ENCODE data around the gene DENND1B. TPM values are rescaled to one million over a fixed set of nuclear protein-coding genes. Genes with fewer than 3 reads are reported as not detected.
A peak's percentile ranks its signal among the peaks of the same experiment; 100 is the strongest.

Gene DENND1B, protein sequence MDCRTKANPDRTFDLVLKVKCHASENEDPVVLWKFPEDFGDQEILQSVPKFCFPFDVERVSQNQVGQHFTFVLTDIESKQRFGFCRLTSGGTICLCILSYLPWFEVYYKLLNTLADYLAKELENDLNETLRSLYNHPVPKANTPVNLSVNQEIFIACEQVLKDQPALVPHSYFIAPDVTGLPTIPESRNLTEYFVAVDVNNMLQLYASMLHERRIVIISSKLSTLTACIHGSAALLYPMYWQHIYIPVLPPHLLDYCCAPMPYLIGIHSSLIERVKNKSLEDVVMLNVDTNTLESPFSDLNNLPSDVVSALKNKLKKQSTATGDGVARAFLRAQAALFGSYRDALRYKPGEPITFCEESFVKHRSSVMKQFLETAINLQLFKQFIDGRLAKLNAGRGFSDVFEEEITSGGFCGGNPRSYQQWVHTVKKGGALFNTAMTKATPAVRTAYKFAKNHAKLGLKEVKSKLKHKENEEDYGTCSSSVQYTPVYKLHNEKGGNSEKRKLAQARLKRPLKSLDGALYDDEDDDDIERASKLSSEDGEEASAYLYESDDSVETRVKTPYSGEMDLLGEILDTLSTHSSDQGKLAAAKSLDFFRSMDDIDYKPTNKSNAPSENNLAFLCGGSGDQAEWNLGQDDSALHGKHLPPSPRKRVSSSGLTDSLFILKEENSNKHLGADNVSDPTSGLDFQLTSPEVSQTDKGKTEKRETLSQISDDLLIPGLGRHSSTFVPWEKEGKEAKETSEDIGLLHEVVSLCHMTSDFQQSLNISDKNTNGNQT
- polyA plus RNA-seq (ENCODE audit: insufficient read length in 4 of 4) = 10 to 100 TPM; 10.9 to 12.9 (median 12.5) TPM

DNA sequence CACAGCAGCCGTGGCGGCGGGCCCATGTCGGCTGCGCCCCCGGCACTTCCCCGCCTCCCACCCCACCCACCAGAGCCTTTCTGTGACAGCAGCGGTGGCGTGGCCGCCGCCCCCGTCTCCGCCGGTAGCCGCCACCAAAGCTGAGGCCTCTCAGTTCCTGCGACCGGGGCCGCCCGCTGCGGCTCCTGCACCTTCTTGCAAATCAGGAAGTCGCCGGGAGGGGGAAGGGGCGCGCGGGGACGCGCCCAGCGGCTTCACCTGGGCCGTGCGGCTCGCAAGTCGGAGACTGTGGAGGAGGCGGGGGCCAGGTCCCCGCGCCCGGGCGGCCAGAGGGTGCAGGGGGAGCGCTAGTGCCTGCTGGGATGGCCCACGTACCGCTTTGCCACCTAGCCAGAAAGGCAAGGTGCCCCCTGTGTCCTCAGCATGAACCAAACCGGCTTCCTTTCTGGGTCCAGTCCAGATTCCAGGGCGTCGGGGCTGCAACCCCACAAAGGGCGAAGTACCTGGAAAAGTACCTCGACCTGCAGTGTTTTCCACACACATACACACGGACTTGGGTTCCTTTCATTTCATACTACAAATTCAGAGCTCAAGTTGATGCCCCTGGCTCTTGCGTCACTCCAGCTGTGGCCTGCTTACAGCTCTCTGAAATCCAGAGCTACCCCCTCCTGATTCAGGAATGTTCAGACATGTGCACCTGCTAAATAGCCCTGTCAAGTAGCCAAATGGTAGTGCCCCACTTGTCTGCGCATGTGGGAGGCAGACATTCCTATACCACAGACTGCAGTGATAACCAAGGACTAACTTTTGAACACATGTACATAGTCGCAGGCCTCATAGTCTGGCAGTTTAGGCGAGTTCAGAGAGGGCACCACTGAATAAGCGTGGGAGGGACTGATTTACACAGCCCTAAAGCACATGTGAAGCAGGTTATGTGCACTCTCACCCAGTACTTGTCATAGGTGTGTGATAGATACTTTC lies at the start of gene DENND1B:
DENND1B (minus strand) TSS at position 199 of the 981 bp plus-strand sequence. CDS start 325 bp downstream, outside the sequence.
- DNase-seq (ENCODE audit: low read depth in 4 of 4, low spot score in 2 of 4) = peak in 3 of 4 donors; percentile 50 to 71 (median 59)

GRCh38 chr1:197814306-197814705 lies 39.0 kb upstream of the DENND1B start:
- no peak for DNase-seq (ENCODE audit: low read depth in 4 of 4, low spot score in 2 of 4)

DNA sequence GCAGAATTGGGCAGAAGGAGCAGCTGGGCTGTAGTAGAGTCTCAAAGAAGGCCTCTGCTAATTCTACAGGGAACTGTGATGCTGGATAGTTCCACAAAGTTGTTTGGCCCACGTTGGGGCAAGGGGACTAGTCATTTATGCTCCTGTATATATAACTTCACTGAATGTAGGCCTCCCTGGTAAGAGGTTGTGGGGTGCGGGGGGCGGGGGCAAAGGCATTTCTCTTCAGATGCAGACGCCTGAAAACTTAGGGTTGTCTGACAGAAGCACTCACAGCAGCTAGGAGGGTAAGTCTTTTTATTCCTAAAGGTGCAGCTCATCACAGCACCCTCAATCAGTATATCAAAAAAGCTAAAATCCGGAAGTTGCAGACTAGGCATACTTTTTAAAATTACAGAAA lies 38.5 kb upstream of the DENND1B start:
- DNase-seq (ENCODE audit: low read depth in 4 of 4, low spot score in 2 of 4) = no peak

DNA sequence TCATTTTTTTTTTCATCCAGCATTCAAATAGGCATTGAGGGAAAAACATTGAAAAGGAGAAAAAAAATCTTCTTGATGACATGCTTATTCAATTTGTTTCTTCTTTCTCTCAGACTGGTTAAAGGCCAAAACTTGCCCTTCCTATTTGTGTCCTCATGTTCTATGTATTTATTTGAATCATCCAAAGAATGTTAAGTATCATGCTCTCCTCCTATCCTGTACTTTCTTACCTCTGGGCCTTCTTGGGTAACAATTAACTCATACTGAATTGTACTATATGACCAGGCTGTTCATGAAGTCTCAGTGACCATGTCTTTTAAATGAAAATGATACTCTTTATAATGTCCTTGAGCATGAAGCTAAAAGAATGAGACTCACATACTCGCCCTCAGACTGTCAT lies 36.5 kb upstream of the DENND1B start:
- DNase-seq (ENCODE audit: low read depth in 4 of 4, low spot score in 2 of 4) = no peak

DNA sequence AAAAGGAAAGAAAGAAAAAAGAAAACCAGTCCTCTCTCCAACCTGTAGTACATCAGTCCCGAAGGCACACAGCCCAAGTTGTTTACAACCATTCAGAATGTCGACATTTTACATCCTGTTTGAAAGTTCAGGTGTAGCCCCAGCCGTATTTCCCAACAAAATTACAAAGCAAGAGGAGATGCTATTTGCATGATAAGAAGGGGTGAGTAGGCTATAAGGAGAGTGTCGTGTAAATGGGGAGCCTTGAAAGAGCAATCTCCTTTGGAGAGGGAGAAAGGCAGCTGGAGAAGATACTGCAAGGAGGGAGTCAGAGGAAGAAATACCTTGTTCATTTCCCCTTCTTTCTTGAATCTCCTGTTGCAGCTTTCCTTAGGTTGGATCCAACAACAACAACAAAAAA lies 35.5 kb upstream of the DENND1B start:
- no peak for DNase-seq (ENCODE audit: low read depth in 4 of 4, low spot score in 2 of 4)

GRCh38 chr1:197808880-197809279 lies 33.6 kb upstream of the DENND1B start:
- no peak for DNase-seq (ENCODE audit: low read depth in 4 of 4, low spot score in 2 of 4)

DNA sequence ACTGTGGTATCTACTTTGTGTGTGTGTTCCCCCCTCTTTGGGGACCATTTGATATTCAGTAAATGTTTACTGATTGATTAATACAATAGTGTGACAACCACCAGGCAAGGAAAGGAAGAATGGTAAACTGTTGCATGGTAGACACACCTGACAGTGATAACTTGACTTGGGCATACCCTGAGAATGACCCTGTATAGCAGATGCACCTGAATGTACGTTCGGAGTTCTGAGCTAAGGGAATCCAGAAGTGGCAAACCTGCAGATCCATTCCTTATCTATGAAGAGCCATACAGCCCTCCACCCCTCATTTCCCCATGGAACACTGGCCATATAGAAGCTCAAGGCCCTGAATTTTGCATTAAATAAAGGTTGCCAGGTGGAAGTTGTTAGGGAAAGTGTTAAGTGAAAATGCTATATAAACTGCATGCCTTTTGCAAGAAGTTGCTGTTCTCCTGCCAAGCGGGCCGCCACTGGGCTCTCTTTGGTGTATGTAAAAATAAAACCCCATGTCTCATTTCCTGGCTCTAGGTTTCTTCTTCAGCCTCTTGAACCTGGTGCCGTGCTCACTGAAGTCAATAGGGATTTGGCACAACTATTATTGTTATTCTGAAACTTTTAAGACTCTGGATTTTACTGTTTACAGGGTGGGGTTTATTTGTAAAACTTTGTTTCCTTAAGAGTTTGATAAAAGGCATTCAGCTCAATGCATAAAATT lies 32.6 kb upstream of the DENND1B start:
- DNase-seq (ENCODE audit: low read depth in 4 of 4, low spot score in 2 of 4) = no peak

- no peak for DNase-seq (ENCODE audit: low read depth in 4 of 4, low spot score in 2 of 4)
Observed at GRCh38 chr1:197807216-197807615, 31.9 kb upstream of the DENND1B start.

- DNase-seq (ENCODE audit: low read depth in 4 of 4, low spot score in 2 of 4) = no peak
Observed at GRCh38 chr1:197806718-197807117, 31.4 kb upstream of the DENND1B start.

GRCh38 chr1:197801684-197802083 lies 26.4 kb upstream of the DENND1B start:
- no peak for DNase-seq (ENCODE audit: low read depth in 4 of 4, low spot score in 2 of 4)

GRCh38 chr1:197801111-197801482 lies 25.8 kb upstream of the DENND1B start:
- DNase-seq (ENCODE audit: low read depth in 4 of 4, low spot score in 2 of 4) = no peak

- DNase-seq (ENCODE audit: low read depth in 4 of 4, low spot score in 2 of 4) = no peak
Observed at GRCh38 chr1:197800379-197801110, 25.3 kb upstream of the DENND1B start.

DNA sequence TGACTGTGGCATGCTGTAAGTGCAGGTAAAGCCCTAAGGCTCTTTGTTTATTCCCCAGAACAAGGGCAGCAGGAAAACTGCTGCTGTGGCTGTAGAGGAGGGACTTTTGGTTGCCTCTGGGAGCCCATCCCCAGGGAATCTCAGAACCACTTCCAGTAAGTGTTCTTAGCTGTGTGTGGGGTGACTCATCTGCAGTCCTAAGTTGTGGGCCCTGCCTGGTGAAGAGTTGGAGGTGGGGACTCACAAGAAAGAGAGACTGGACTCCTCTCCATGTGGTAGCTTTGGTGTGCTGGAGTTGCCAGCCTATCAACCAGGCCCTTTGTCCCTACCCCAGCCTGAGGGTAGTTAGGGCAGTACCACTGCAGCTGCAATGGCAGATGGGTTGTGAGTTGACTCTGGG lies 24.0 kb upstream of the DENND1B start:
- DNase-seq (ENCODE audit: low read depth in 4 of 4, low spot score in 2 of 4) = no peak

- no peak for DNase-seq (ENCODE audit: low read depth in 4 of 4, low spot score in 2 of 4)
Observed at GRCh38 chr1:197798492-197798891, 23.2 kb upstream of the DENND1B start.

DNA sequence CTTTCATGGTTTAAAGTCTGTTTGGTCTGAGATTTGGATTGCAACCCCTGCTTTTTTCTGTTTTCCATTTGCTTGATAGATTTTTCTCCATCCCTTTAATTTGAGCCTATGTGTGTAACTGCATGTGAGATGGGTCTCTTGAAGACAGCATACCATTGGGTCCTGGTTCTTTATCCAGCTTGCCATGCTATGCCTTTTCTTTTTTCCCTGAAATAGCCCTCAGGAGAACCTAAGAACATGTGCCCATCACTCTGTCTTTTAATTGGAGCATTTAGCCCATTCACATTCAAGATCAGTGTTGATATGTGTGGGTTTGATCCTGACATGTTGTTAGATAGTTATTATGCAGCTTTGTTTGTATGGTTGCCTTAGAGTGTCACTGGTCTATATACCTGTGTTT lies 21.7 kb upstream of the DENND1B start:
- DNase-seq (ENCODE audit: low read depth in 4 of 4, low spot score in 2 of 4) = no peak

- no peak for DNase-seq (ENCODE audit: low read depth in 4 of 4, low spot score in 2 of 4)
Observed at GRCh38 chr1:197788741-197789739, 13.8 kb upstream of the DENND1B start.

GRCh38 chr1:197787623-197788536 lies 12.6 kb upstream of the DENND1B start:
- no peak for DNase-seq (ENCODE audit: low read depth in 4 of 4, low spot score in 2 of 4)

All from left renal cortex interstitium (tissue), 4 donors.